CD4-positive, alpha-beta T cell (primary cell): Measurements from ENCODE around the gene MYH15. TPM values are rescaled to one million over a fixed set of nuclear protein-coding genes. Genes with fewer than 3 reads are reported as not detected.

Experiments
- ATAC-seq: fragments of 200-7000 bp; cut with Tn5 transposase; one replicate; pipeline ENCODE4 v1.10.0; 2022; ENCODE audit warnings: mild to moderate bottlenecking; ENCODE audit not compliant: poor library complexity
- CTCF ChIA-PET: fragments of 350-600 bp; sonication (Branson Sonifier 250); formaldehyde crosslinking; loops from one replicate; lab custom pipeline; 2021; ENCODE audit warnings: antibody characterized with exemption, inconsistent platforms; lab: Charles Lee
- POLR2A ChIA-PET: fragments of 350-600 bp; sonication (Branson Sonifier 250); formaldehyde crosslinking; loops from one replicate; lab custom pipeline; 2021; ENCODE audit warnings: antibody characterized with exemption, inconsistent platforms; lab: Charles Lee
- DNase-seq, 14 experiments: peaks; one replicate each; pipeline ENCODE4 v3.0.0-alpha.2; 2013 to 2020; ENCODE audit warnings: mixed read lengths in 2 of 14
- H3K27ac ChIP-seq, 2 donors: one replicate each; pipeline versions ENCODE4 v1.5.1 to v1.7.0; 2013; ENCODE audit warnings: low read length in 2 of 2, low read depth in 1 of 2, mild to moderate bottlenecking in 1 of 2
- H3K27me3 ChIP-seq, 2 experiments: 1 replicate in 1 of 2; 2 replicates in 1 of 2; pipeline versions ENCODE4 v1.6.1 to v1.7.0; 2013; ENCODE audit warnings: low read length in 2 of 2, control low read depth in 1 of 2, mild to moderate bottlenecking in 1 of 2, moderate library complexity in 1 of 2; ENCODE audit not compliant: insufficient read depth in 2 of 2, control insufficient read depth in 1 of 2
- H3K36me3 ChIP-seq: one replicate; pipeline ENCODE4 v1.6.1; 2013; ENCODE audit warnings: low read length, control low read depth; ENCODE audit not compliant: insufficient read depth
- H3K4me1 ChIP-seq: one replicate; pipeline ENCODE4 v1.6.1; 2013; ENCODE audit warnings: low read length, control low read depth; ENCODE audit not compliant: insufficient read depth
- H3K4me3 ChIP-seq: one replicate; pipeline ENCODE4 v1.5.1; 2013; ENCODE audit warnings: mild to moderate bottlenecking, low read length, moderate library complexity
- H3K9me3 ChIP-seq, 2 experiments: 1 replicate in 1 of 2; 2 replicates in 1 of 2; pipeline versions ENCODE4 v1.6.1 to v1.7.0; 2013; ENCODE audit warnings: low read length in 2 of 2, mild to moderate bottlenecking in 2 of 2, control low read depth in 1 of 2, moderate library complexity in 1 of 2; ENCODE audit not compliant: control insufficient read depth in 1 of 2, insufficient read depth in 1 of 2
- H3K27ac Mint-ChIP-seq: one replicate; pipeline ENCODE4 v1.8.0; 2020; ENCODE audit warnings: mixed read lengths
- H3K27me3 Mint-ChIP-seq: one replicate; pipeline ENCODE4 v1.8.0; 2021; ENCODE audit warnings: mixed read lengths
- H3K36me3 Mint-ChIP-seq: one replicate; pipeline ENCODE4 v1.8.0; 2021; ENCODE audit warnings: low read depth, mixed read lengths
- H3K4me1 Mint-ChIP-seq: one replicate; pipeline ENCODE4 v1.8.0; 2021; ENCODE audit warnings: low read depth, mixed read lengths
- H3K4me3 Mint-ChIP-seq: one replicate; pipeline ENCODE4 v1.8.0; 2020; ENCODE audit warnings: mild to moderate bottlenecking, mixed read lengths
- H3K9me3 Mint-ChIP-seq: one replicate; pipeline ENCODE4 v1.8.0; 2020; ENCODE audit warnings: mixed read lengths
- CTCF ChIP-seq: fragments of 200-600 bp; IDR thresholded peaks from one replicate; pipeline ENCODE4 v1.8.0; 2022; ENCODE audit warnings: antibody characterized with exemption, mild to moderate bottlenecking
- intact Hi-C, 2 experiments: fragments of 100-400 bp; cut with DNase I in 1 of 2; cut with micrococcal nuclease in 1 of 2; formaldehyde crosslinking; loops; one replicate each; pipeline versions ENCODE4 v1.15.1 to v1.9.0; 2023 to 2025; cut with DNase I, micrococcal nuclease
- total RNA-seq, 174 experiments: library from RNA in 2 of 174; stranded (reverse) in 2 of 174; gene quantifications; one replicate each; pipeline ENCODE4 v1.2.3 and lab custom pipeline; 2021 to 2026

The MYH15 gene
- total RNA-seq, 2 experiments from 2014 or later = 0.05 to 0.08 TPM

DNA sequence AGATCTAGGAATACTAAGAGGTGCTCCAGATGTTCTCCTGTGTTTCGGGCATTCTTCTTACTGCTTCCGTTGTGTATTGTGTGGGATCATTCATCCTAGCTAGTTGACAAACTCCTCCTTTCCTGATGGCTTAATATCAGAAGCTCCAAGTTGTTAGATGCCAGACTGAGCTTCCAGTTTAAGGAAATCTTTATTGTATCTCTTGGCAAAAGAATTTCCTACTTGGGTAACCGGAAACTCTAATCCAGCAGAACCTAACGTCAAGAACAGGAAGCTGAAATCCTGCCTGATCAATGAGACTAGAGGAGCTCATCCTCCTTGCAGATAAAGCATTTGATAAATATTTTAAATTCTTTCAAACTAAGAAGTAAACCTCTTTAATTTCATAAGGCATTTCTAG, 27.7 kb upstream of the MYH15 start:
- no peak overlapping the region for H3K4me3 Mint-ChIP-seq
- ChIA-PET POLR2A (no interaction called here), CTCF (no interaction called here)
- H3K36me3 Mint-ChIP-seq = no peaks in the 10 kb centered on the region
- no peak for DNase-seq
- no peak for TF ChIP-seq CTCF
- no peak overlapping the region for H3K27ac Mint-ChIP-seq
- peaks cover 8% of the 10 kb centered on the region for H3K27me3 Mint-ChIP-seq
- ATAC-seq = no peak
- Histone ChIP-seq H3K27me3 (no peaks in the 10 kb centered on the region), H3K36me3 (no peaks in the 10 kb centered on the region), H3K27ac (no peak overlapping the region), H3K4me1 (no peaks in the 10 kb centered on the region), H3K9me3 (no peaks in the 10 kb centered on the region), H3K4me3 (no peak overlapping the region)
- H3K4me1 Mint-ChIP-seq = no peaks in the 10 kb centered on the region
- no peaks in the 10 kb centered on the region for H3K9me3 Mint-ChIP-seq
- intact Hi-C loops = no loop called here

DNA sequence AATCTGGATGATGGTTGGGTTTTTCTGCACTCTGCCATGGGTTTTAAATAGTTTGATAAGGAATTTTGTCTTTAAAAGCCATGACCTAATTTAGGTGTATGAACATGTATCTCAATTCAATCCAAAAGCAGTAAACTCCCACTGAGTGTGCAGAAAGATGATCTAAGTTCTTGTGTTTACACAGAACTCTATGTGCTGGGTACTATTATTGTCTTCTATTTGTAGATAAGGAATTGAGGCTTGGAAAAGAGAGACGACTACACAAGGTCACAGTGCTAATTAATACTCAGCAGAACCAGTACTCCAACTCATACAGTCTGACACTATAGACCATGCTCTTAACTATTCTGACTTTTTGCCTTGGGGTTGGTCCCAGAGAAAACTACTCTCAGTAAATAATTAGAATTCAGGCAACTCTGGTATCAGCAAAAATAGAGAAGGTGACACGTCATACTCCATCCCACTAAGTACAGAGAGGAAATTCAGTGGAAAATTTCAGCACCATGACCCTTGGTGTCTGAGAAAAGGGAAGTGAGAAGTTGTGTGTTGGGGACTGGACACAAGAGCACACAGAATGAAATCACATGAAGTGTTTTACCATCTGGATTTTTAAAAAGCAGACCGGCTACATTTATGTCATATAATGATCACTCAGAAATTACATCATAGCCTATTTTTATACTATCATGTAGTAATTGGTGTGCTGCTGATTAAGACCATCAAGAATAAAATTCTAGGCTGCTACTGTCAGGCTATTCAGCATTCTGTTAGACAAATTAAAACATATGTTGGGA, 18.3 kb upstream of the MYH15 start:
- POLR2A ChIA-PET = no interaction called here

DNA sequence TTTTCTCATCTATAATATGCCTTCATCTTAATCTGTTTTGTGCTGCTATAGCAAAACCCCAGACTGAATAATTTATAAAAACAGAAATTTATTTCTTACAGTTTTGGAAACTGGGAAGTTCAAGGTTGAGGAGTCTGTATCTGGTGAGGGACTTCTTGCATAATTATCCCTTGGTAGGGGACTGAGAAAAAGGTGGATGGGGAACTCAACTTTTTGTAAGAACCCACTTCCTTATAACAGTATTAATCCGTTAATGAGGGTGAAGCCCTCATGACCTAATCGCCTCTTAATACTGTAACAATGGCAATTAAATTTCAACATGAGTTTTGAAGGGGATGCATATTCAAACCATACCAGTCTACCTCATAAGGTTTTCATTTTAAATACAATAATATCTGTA, 17.4 kb upstream of the MYH15 start:
- TF ChIP-seq CTCF = no peak
- ChIA-PET POLR2A (no interaction called here), CTCF (no interaction called here)
- H3K27ac ChIP-seq = no peak overlapping the region
- H3K36me3 ChIP-seq = no peaks in the 10 kb centered on the region
- intact Hi-C loops = no loop called here
- H3K27me3 ChIP-seq = peaks cover 0 to 7% of the 10 kb centered on the region in 2 experiments
- Mint-ChIP-seq H3K4me3 (no peak overlapping the region), H3K27me3 (peaks cover 45% of the 10 kb centered on the region), H3K36me3 (no peaks in the 10 kb centered on the region), H3K4me1 (no peaks in the 10 kb centered on the region), H3K27ac (no peak overlapping the region), H3K9me3 (no peaks in the 10 kb centered on the region)
- DNase-seq (no peak), ATAC-seq (no peak)
- no peaks in the 10 kb centered on the region for H3K9me3 ChIP-seq
- H3K4me3 ChIP-seq = no peak overlapping the region
- H3K4me1 ChIP-seq = no peaks in the 10 kb centered on the region

More for the DNA sequence above, 18.3 kb upstream of the MYH15 start:
- no peaks in the 10 kb centered on the region for H3K4me1 ChIP-seq
- CTCF ChIA-PET = no interaction called here
- Mint-ChIP-seq H3K36me3 (no peaks in the 10 kb centered on the region), H3K27ac (no peak overlapping the region), H3K4me3 (no peak overlapping the region), H3K27me3 (peaks cover 49% of the 10 kb centered on the region), H3K9me3 (no peaks in the 10 kb centered on the region), H3K4me1 (no peaks in the 10 kb centered on the region)
- intact Hi-C loops = no loop called here
- H3K36me3 ChIP-seq = no peaks in the 10 kb centered on the region
- no peak overlapping the region for H3K27ac ChIP-seq
- no peak for TF ChIP-seq CTCF
- H3K4me3 ChIP-seq = no peak overlapping the region
- no peaks in the 10 kb centered on the region for H3K9me3 ChIP-seq
- ATAC-seq (no peak), DNase-seq (peak in 3 of 14 experiments; percentile 19 to 52 (median 38))
- H3K27me3 ChIP-seq = peaks cover 0 to 7% of the 10 kb centered on the region in 2 experiments
